PC-9 (cell line): ENCODE data around the gene CNGA1.

Source experiments
- EZH2 ChIP-seq: fragments of 200-600 bp; sonication (generic); IDR thresholded peaks from 2 replicates; pipeline ENCODE4 v1.8.0; 2017; ENCODE audit warnings: antibody characterized with exemption, low read depth
- TF ChIP-seq, protein P1 (sequence below): fragments of 200-600 bp; sonication (generic); conservative IDR thresholded peaks from 2 replicates; pipeline ENCODE4 v1.6.1; 2017; ENCODE audit warnings: mixed run types, antibody characterized with exemption, mild to moderate bottlenecking, moderate library complexity

DNA sequence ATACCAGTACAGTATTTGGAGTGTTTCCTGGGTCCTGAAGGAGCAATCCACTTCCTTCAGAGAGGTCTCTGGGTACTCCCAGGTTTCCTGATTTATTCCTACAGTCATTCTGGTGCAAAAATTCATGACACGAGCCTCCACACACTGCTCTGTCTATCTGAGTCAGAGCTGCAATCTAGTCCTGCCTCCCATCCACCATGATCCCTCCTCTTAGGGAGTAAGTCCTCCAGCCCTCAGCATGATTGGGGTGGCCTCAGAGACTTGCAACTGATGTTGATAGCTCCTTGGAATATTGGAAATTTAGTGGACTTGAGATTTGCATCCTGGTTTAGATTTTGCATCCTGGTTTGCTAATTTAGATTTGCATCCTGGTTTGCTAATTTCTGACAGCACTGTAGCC, 20.5 kb downstream of the CNGA1 start:
- no peak for TF ChIP-seq EZH2
- TF ChIP-seq, protein P1, sequence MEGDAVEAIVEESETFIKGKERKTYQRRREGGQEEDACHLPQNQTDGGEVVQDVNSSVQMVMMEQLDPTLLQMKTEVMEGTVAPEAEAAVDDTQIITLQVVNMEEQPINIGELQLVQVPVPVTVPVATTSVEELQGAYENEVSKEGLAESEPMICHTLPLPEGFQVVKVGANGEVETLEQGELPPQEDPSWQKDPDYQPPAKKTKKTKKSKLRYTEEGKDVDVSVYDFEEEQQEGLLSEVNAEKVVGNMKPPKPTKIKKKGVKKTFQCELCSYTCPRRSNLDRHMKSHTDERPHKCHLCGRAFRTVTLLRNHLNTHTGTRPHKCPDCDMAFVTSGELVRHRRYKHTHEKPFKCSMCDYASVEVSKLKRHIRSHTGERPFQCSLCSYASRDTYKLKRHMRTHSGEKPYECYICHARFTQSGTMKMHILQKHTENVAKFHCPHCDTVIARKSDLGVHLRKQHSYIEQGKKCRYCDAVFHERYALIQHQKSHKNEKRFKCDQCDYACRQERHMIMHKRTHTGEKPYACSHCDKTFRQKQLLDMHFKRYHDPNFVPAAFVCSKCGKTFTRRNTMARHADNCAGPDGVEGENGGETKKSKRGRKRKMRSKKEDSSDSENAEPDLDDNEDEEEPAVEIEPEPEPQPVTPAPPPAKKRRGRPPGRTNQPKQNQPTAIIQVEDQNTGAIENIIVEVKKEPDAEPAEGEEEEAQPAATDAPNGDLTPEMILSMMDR: no peak
